GM19025 (cell line): ENCODE results near the gene THSD4.

Experiments
- ATAC-seq: cut with Tn5 transposase; IDR thresholded peaks from one replicate; pipeline ENCODE4 v1.9.1; 2021; ENCODE audit warnings: mild to moderate bottlenecking, low read depth, moderate library complexity; ENCODE audit not compliant: unreplicated experiment

The THSD4 gene

GRCh38 chr15:71547011-71547410, 431.7 kb downstream of the THSD4 start:
- no peak for ATAC-seq

GRCh38 chr15:71548401-71548807, 433.1 kb downstream of the THSD4 start:
- ATAC-seq, result no peak

- no peak for ATAC-seq
These were observed 433.8 kb downstream of the THSD4 start for GRCh38 chr15:71549091-71549490.

- ATAC-seq, result no peak
These were observed 434.4 kb downstream of the THSD4 start for GRCh38 chr15:71549697-71550096.

GRCh38 chr15:71551566-71551965, 436.3 kb downstream of the THSD4 start:
- no peak for ATAC-seq

- no peak for ATAC-seq
These were observed 443.8 kb downstream of the THSD4 start for GRCh38 chr15:71559098-71559497.

- no peak for ATAC-seq
These were observed 444.3 kb downstream of the THSD4 start for GRCh38 chr15:71559616-71560015.

GRCh38 chr15:71562251-71562650, 447.0 kb downstream of the THSD4 start:
- no peak for ATAC-seq

- ATAC-seq, result no peak
These were observed 448.9 kb downstream of the THSD4 start for GRCh38 chr15:71564217-71564616.

- ATAC-seq, result no peak
These were observed 449.7 kb downstream of the THSD4 start for GRCh38 chr15:71565006-71565405.

- ATAC-seq, result no peak
These were observed 450.4 kb downstream of the THSD4 start for GRCh38 chr15:71565631-71566160.

GRCh38 chr15:71566226-71566625, 451.0 kb downstream of the THSD4 start:
- no peak for ATAC-seq

- no peak for ATAC-seq
These were observed 451.9 kb downstream of the THSD4 start for GRCh38 chr15:71567173-71567572.

GRCh38 chr15:71568227-71568626, 453.0 kb downstream of the THSD4 start:
- ATAC-seq, result no peak

- no peak for ATAC-seq
These were observed 455.5 kb downstream of the THSD4 start for GRCh38 chr15:71570736-71571135.

GRCh38 chr15:71571641-71572040, 456.4 kb downstream of the THSD4 start:
- no peak for ATAC-seq

GRCh38 chr15:71572452-71573053, 457.3 kb downstream of the THSD4 start:
- ATAC-seq, result no peak

GRCh38 chr15:71573599-71573998, 458.3 kb downstream of the THSD4 start:
- no peak for ATAC-seq

- no peak for ATAC-seq
These were observed 460.3 kb downstream of the THSD4 start for GRCh38 chr15:71575474-71576045.

GRCh38 chr15:71577071-71577470, 461.8 kb downstream of the THSD4 start:
- ATAC-seq, result no peak

- no peak for ATAC-seq
These were observed 466.2 kb downstream of the THSD4 start for GRCh38 chr15:71581398-71581930.

- no peak for ATAC-seq
These were observed 469.9 kb downstream of the THSD4 start for GRCh38 chr15:71585159-71585558.
